ENCODE results near the gene SELENOV.

GRCh38 chr19:39506598-39506943, 8.4 kb upstream of the SELENOV start:
- TF ChIP-seq CTCF (IDR thresholded peaks at IDR 0.05), result no peak
- TF ChIP-seq EZH2 (IDR thresholded peaks at IDR 0.05), result no peak
